ENCODE data around the gene MMP8. TPM values are rescaled to one million over a fixed set of nuclear protein-coding genes. Genes with fewer than 3 reads are reported as not detected.
A peak's percentile ranks its signal among the peaks of the same experiment; 100 is the strongest.

The MMP8 gene
- polyA plus RNA-seq, 1 donor: 0.04 TPM

DNA sequence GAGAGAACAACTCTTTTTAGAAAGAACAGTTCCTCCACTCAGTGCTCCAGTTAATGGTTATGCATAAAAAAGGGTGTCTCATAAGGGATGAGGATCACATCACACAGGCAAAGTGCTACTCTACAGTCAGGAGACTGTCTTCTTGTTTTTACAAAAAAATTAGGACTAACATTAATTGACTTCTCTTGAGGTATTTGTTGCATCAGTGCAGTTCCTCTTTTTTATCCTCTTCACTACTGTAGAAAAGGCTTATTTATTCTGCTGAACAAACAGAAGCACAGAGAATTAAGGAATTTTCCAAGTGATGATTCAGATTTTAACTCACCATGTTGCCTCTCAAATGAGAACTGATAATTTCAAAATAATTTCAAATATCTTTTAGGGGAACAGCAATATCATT lies 1.9 kb downstream of the MMP8 start:
- no peak for DNase-seq (ENCODE audit: low read depth)

GRCh38 chr11:102719620-102720277 lies 5.0 kb downstream of the MMP8 start:
- no peak for DNase-seq (ENCODE audit: low read depth)

DNA sequence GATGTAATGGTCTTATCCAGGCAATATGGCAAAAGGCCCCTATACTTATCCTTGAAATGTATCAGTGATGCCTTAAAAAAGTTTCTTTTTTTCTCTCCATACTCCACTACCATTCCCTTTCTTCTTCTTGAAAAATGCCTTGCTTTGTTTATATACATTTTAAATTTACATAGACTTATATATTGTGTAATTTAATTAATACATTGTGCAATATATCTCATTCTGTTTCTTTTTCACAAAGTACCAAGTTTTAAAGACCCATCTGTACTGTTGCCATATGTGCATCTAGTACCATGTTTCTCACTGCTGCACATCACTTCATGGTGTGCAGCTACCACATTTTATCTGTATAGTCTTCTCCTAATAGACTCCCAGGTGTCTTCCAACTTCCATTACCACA lies 7.5 kb downstream of the MMP8 start:
- no peak for DNase-seq (ENCODE audit: low read depth)

DNA sequence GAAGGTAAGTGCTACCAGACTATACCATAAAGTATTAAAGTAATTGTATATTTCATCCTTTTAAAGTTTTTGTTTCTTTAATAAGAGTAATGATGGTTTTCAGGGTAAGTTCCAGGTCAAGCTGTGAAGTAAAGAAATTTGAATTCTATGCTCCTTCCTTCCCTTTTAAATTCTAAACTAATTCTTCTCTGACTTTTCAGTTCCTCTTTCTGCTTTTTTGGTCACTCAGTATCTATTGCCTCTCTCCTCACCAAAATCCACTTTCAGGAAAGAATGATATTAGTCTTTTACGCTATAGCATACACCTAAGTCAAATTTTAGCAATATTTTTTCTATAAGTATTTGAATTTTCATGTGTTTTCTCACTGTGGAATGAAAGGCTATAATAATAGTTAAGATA lies 8.2 kb downstream of the MMP8 start:
- no peak for DNase-seq (ENCODE audit: low read depth)

GRCh38 chr11:102712137-102712536 lies 12.6 kb downstream of the MMP8 start:
- no peak for DNase-seq (ENCODE audit: low read depth)

DNA sequence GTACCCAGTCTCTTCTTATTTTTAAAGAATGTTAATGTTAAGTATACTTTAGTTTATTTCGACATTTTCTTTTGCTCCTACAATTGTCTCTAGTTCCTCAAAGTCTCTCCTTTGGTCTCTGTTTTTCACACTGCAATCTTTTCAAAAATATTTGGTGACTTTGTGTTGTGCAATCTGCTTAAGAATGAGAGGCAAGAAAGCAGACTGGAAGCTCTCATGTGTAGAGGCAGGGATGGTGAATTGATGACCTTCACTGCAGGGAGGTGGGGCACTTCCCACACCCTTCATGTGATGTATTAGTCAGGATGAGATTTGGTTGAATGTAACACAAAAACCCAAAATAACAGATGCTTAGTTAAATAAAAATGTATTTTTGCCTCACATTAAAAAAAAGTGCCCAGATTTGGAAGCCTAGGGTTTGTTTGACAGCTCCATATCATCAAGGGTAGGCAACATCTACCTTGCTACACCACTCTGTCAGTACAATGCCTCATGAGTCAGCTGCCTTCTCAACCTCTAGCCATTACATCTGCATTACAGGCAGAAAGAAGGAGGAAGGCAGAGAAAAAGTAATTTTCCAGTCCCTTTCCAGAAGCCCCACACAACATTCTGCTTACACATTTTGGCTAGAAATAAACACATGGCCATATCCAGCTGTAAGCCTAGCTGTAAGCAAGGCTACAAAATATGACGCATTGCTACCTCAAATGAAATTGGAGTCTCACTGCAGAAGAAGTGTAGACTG lies 15.4 kb downstream of the MMP8 start:
- DNase-seq (ENCODE audit: low read depth): no peak

DNA sequence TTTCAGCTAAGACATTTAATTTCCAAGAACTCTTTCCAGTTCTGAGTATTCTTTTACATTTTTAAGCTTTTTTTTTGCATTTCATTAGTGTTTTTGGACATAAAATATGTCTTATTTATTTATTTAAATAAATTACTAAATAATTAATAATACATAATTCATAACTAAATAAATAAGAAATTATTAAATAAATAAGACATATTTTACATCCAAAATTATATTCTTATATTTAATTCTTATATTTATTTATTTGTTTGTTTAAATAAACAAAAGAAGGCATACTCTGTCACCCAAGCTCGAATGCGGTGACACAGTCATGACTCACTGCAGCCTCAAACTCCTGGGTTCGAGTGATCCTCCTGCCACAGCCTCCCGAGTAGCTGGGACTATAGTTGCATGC lies 16.1 kb downstream of the MMP8 start:
- DNase-seq (ENCODE audit: low read depth): no peak

DNA sequence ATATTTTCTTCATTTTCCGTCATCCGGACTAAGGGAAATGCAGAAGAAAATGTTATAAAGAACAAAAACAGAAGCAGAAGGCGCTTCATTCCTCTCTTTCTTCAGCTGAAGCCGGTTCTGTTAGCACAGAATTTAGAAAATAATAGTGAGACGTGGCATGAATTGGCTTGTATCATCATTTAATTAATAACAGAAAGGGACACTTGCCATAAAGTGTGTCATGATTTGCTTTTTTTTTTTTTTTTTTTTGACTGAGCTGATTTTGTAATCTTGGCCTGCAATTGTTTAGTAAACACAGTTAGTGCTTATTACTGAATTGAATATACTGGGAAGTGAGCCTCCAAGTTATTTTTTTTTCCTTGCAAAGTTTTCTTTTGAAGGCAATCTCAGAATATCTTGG lies 19.1 kb downstream of the MMP8 start, which contains the start of gene MMP27:
Gene MMP27, minus strand, starts transcription at position 144 of the 400 bp plus-strand sequence. Its CDS starts 55 bp downstream, at position 89.
- no peak for DNase-seq (ENCODE audit: low read depth)

DNA sequence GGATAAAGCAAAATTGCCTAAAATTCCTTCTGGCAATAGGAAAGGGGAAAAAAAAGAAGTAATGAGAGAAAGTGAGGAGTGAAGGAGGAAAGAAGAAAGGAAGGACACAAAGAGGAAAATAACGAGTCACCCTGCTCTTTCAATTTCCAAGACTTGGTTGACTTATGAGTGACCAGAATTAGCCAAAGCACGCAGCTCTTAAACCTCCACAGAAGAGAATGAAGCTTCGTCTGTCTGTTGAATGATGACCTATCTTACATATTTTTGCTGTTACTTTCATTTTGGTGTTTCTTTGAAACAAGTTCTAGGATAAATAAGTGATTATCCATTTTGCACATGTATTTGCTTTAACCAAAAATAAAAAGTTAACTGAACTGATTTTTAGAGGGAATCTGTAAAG lies 19.9 kb downstream of the MMP8 start:
- DNase-seq (ENCODE audit: low read depth): no peak

- DNase-seq (ENCODE audit: low read depth): no peak
Observed at GRCh38 chr11:102703826-102704493, 20.8 kb downstream of the MMP8 start.

- no peak for DNase-seq (ENCODE audit: low read depth)
Observed at GRCh38 chr11:102695201-102695600, 29.6 kb downstream of the MMP8 start.

- DNase-seq (ENCODE audit: low read depth): no peak
Observed at GRCh38 chr11:102685754-102686153, 39.0 kb downstream of the MMP8 start.

DNA sequence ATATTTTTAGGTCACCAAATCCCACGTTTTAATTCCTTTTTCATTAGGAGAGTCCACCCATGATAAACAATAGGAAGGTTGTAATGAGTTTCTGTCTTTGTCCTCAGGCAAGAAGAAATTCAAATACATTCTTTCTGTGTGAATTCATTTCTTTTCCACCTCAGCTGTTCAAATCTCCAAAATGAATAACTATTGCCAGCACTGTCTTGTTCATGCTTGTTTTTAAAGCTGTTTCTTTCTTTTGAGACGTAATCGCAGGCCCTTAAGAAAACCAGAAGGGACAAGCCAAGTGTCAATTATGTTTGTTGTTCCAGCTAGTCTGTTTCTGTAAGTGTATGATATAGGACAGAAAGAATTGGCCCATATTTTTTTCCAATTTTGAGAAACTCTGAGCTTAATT lies 39.4 kb downstream of the MMP8 start:
- DNase-seq (ENCODE audit: low read depth): peak; percentile 48

- DNase-seq (ENCODE audit: low read depth): no peak
Observed at GRCh38 chr11:102683277-102683676, 41.5 kb downstream of the MMP8 start.

GRCh38 chr11:102680945-102681344 lies 43.8 kb downstream of the MMP8 start:
- DNase-seq (ENCODE audit: low read depth): peak; percentile 55

DNA sequence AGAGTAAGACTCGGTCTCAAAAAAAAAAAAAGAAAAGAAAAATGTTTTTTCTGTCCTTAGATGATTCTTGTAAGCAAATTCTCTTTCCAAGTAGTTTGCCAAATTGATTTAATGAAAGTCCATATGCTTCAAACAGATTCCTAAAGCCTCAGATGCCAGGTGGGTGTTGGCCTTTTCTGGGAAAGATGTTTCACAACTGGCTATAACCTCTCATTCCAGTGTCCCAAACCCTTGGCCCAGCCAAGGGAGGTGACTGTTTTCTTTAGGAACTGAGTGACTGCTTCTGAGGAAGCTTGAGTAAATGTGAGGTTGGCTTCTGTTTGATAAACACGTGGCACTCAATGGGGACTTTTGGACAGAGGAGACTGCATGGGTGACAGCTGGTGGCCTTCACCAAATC lies 46.7 kb downstream of the MMP8 start:
- DNase-seq (ENCODE audit: low read depth): no peak

GRCh38 chr11:102676084-102676483 lies 48.7 kb downstream of the MMP8 start:
- no peak for DNase-seq (ENCODE audit: low read depth)

- DNase-seq (ENCODE audit: low read depth): no peak
Observed at GRCh38 chr11:102669664-102670063, 55.1 kb downstream of the MMP8 start.

- DNase-seq (ENCODE audit: low read depth): no peak
Observed at GRCh38 chr11:102666331-102666957, 58.3 kb downstream of the MMP8 start.

- no peak for DNase-seq (ENCODE audit: low read depth)
Observed at GRCh38 chr11:102664001-102664752, 60.6 kb downstream of the MMP8 start.

DNA sequence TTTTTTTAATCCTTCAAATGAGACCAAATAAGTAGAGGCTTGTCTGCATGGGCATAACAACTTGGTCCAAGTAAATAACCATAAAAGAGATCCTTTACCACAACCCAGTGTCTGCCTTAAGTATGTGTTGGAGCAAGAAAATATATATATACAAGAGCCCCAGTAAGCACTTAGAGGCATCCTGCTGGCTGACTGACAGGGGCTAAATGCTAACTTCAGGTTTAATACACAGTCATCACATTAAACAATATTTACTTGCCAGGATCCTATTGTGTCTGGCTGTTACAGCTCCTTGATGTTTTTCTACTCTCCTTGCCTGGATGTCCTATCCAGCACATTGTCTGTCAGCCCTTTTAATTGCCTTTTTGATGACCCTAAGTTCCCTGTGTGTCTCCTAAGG lies 62.1 kb downstream of the MMP8 start:
- no peak for DNase-seq (ENCODE audit: low read depth)
